Head of caudate nucleus (tissue), 42 donors: ENCODE measurements around the gene MNT.

Experiments
- DNase-seq, 42 donors: peaks; one replicate each; pipeline versions ENCODE4 v3.0.0 to v3.0.0-alpha.2; 2020 to 2021; ENCODE audit warnings: mixed read lengths in 7 of 42
- intact Hi-C: fragments of 100-400 bp; cut with DNase I; formaldehyde crosslinking; loops from one replicate; pipeline ENCODE4 v1.15.0; 2022

The MNT gene

DNA sequence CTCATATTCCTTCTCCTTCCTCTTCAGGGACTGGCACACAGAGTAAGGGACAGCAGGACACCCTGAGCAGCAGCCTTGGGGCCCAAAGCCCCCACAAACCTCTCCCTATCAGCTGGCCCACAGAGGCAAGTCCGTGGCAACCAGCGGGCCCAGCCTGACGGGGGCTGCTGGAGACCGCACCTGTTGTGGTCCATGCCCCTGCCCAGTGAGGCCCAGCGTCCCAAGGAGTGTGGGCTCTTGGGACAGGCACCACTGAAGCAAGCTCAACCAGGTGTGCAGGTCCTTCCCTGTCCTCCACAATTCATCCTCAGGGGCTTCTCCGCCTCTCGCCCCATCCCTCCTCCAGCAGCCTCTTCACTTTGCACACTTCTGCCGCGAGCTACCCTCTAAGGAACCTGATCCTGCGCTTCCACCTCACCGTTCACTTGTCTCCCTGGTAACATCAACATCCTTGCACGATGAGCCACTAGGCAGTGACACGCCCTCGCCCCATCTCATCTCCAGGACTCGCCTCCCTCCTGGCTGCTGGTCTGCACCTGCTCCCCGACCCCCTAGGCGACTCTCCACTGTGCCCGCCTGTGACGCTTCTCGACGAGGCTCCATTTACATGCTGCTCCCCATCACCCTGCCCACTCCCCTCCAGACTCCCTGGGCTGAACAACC, 12.7 kb downstream of the MNT start:
- peak in 33 of 42 donors; percentile 25 to 86 (median 59) for DNase-seq
- intact Hi-C loops, result no loop called here

DNA sequence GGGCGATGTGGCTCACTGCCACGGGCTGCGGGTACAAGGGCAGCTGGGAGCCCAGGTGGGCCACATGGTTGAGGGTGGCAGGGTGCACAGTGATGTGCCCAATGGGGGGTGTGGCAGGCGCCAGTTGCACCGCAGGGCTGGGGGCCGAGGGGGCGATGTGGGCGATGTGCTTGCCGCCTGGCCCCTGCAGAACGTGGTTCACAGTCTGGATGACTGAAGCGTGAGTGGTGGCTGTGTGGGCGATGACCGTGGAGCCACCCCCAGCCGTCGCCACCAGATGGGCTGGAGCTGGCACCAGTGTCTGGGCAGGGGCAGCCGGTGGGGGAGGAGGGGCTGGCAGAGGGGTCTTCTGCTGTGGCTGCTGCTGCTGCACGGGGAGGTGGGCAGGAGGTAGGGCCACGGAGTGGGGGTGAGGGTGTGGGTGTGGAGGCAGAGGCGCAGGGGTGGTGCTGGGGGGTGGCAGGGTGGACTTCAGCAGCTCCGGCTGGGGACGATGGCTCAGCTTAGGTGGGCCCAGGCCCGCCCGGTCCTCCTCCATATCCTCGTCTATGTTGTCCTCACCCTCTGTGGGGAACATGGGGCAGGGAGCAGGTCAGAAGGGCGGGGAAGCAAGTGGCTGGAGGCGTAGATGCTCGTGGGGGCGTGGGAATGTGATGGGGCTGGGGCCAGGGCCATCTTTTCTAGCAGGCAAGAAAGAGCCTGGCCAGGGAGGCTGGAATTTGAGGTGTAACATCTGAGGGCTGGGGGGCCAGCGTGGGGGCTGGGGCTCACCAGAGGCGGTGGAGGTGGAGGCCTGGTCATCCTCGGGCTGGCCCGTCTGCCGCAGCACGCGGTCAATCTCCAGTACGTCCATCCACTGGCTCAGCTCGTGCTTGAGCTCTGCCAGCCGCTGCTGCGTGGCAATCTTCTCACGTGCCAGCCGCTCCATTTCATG, 13.5 kb downstream of the MNT start:
- no peak for DNase-seq
- intact Hi-C loops, result no loop called here

DNA sequence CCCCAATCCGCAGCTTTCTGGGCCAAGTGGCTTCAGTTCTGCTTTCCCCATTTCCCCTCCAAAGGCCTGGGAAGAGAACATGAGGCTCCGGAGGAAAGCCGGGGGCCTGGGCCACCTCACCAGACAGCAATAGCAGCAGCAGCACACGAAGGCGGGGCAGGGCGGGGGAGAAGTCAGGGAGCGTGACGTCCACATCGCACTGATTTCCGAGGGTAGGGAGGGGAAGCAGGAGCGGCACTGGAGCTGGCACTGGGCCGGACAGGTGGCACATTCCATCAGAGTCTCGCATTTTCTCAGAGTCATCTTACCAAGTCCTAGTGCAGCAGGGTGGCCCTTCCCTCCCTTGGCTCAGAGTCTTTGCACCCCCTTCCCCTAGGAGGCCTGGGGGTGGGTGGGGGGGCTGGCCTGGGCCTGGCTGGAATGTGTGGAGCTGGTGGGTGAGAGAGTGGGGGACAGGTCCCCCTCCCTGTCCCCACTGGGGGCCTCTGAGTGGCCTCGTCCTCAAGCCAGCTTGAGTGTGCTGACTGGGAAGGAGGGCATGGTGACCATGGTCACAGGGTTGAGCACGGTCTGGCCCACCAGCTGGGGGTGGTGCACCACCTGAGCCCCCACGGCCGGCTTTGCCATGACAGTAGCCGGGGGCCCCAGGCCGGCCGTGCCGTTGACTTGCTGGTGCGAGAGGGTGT, 14.3 kb downstream of the MNT start:
- intact Hi-C loops, result no loop called here
- DNase-seq, result peak in 7 of 42 donors; percentile 32 to 64 (median 38)

DNA sequence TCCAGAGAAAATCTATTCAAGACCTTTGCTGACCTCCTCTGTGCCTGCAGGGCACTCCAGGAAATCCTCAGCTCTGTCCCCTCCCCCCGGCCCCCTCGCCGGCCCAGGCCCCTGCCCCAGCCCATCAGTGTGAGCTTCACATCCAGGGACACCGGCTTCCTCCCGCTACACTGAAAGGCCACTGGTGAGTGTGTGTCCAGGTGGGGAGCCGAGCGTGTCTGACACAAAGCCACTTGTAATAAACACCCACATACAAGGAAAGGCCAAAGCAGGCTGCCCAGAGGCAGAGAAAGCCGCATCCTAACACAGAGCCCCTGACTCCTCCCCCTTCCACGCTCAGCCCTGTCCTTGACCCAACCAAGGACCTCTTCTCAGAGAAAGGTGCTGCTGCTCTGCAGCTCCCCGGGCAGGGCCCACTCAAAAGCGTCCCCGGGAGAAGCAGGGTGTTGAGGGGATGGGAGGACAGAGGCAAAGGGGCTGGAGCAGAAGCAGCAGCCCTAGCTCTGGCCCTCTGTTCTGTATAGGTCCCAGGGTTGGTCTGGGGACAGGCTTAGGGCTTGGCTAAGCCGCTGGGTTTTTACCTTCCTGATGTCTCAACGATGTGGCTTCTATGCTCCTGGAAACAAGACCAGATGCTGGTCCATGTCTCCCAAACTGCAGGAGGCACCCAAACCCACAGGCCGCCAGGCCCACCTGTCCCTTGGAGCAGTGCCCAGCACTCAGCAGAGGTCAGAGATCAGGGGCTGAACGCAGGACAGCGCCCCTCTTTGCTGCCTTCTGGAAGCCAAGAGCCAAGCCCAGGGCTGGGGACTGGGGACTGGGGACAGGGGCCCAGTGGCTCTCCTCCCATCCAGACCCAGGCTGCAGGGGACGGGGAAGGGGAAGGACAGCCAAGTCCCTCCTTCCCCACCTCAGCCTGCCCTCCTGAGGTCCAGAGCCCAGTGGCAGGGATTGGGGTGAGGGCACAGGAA, 15.3 kb downstream of the MNT start:
- no peak for DNase-seq
- intact Hi-C loops, result loop anchor here (2.0 kb wide), 1 partner anchor 29 kb away; no protein-coding TSS in a partner anchor

DNA sequence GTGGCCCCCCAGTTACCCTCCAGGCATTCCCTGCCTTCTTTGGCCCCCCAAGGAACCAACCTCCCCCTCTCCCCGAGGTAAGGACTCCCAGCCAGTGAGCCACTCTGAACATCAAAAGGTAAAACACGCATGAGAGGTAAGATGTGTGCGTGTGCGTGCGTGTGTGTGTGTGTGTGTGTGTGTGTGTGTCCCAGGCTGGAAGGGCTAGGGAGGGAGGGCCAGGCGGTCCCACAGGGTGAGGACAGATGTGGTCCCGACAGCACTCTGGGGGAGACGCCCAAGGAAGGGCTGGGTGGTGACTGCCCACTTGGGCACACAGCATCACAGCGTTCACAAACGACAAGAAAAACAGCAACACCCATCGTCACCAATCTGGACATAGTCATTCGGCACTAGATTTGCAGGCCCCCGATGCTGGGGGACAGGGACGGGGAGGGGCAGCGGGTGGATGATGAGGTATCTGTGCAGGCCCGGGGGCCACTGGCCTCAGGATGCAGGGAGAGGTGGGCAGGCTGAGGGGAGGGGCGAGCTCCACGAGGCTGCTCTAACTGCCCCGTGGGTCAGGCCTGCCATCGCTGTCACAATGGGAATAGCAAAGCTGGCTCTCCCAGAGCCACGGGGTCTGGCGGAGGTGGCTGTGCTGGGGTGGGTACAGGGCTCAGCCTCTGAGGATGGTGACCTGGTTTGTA, 16.3 kb downstream of the MNT start:
- intact Hi-C loops, result loop anchor here (2.0 kb wide), 1 partner anchor 30 kb away; no protein-coding TSS in a partner anchor
- DNase-seq, result no peak

DNA sequence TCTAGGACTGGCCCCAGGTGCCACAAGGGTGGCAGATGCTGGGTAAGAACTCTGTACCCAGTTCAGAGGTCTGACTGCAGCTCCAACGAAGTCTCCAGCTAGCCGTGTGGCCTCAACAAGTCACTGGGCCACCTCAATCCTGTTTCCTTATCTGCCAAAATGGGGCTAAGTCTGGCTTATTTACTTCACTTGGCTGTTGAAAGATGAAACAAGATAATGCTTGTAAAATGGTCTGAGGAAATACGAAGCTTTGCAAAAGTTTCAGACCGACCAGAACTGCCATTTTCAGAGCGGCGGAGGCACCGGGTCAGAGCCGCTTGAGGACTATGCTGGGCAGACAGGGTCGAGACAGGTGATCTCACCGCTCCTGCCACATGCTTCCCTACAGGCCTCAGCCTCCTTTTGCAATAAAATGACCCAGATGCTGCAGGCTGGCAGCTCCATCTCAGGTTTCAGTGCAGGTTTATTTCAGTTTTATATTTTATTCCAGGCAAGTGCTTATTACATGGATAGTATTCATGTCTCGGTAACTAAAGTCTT, 17.2 kb downstream of the MNT start:
- no peak for DNase-seq
- intact Hi-C loops, result loop anchor here (2.0 kb wide), 1 partner anchor 31 kb away; no protein-coding TSS in a partner anchor

DNA sequence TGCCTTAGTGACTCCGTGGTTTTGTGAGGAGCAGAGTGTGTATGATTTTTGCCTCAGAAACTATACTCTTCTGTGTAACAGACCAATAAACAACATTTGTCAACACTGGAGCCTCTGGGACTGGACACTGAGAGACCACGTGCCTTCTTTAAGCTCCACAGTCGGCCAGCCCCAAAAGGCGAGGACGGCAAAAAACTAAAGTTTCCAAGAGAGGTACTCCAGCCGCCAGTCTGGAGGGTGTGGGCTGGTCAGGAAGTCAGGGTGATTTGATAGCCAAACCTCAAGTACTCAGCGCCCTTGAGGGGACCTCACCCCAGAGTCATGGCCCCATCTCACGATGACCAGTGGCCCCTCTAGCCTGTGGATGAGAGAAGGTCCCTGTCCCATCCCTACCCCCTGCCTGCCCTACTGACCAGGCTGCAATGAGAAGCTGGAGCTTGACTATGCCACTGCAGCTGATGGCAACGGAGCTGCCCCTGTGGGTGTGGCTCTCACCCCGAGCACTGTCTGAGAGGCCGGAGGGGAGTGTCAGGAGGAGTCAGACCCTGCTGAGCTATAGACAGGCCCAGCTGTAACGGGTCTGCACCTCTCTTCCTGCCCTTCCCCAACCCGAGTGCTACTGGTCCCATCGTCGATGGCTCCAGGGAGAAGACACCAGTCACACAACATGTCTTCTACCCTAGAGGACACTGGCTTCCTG, 19.8 kb downstream of the MNT start:
- DNase-seq, result no peak
- intact Hi-C loops, result no loop called here

DNA sequence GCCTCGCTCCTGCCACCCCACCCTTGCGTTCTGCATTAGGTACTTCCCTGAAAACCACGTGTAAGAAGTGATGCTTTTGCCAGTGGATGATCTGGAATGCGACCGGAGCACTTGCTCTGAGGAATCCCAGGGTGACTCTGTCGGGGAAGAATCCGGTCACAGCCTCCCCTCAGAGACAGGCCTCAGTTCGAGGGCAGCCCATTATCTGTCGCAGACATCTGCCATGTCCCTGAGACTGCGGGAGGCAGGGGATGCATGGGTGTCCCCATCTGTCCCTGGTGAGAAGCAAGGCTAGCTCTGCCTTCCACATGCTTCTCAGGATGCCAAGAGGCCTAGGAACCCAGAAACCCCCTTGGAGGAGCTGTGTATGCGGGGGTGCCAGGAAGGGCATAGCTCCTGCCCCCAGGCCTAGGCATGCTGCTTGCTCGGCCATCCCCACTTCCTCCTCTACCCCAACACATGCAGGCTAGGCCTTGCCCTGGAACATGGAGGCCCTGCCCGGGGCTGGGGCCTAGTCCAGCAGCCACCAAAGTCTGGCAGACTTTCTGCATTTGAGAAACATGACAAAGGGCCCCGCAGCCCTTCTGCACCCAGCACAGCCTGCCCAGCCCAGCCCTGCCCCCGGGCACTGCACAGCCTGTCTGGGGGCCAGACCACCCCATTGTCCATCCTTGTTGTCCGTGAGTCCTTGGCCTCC, 20.5 kb downstream of the MNT start:
- DNase-seq, result no peak
- intact Hi-C loops, result no loop called here

DNA sequence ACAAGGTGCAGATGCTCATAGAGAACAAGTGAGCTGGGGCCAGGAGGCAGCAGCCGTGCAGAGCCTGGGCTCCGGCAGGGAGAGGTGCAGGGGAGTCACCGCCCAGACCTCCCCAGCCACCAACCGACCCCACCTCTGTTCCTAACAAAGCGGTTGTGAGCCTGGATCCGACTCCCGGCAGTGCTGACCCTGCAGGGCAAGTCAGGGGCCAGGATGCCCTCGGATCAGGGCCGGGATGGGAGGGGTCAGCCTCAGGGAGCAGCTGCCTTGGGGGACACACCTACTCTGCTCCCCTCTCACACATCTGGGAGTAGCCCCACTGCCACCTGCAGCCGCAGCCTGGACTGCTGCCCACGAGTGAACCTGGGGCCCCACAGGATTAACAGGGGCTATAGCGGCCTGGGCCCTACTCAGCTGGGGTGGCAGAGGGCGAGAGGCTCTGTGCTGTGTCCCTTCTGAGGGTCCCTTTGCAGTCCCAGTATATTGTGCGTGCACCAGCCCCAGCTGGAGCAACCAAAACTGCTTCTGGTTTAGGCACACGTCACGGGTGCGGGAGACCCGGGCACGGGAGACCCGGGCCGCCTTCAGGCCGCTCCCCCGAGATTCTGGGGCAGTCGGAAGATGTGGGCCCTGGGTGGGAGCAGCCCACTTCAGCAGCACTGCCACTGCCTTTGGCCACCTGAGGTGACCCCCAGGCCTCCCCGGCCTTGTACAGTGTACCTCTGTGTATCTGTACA, 21.2 kb downstream of the MNT start:
- no peak for DNase-seq
- intact Hi-C loops, result no loop called here

DNA sequence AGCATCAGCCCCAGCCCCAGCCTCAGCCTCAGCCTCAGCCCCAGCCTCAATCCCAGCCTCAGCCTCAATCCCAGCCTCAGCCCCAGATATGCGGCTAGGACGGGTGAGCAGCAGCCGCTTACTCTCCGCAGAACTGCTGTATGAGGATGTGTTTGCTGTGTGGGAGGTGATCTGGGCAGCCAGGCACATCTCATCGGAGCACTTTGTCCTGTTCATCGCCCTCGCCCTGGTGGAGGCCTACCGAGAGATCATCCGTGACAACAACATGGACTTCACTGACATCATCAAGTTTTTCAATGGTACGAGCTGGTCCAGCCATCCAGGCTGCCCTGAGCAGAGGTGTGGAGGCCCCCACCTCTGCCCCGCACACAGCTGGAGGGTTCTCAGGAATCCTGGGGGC, 22.0 kb downstream of the MNT start:
- intact Hi-C loops, result no loop called here
- no peak for DNase-seq

DNA sequence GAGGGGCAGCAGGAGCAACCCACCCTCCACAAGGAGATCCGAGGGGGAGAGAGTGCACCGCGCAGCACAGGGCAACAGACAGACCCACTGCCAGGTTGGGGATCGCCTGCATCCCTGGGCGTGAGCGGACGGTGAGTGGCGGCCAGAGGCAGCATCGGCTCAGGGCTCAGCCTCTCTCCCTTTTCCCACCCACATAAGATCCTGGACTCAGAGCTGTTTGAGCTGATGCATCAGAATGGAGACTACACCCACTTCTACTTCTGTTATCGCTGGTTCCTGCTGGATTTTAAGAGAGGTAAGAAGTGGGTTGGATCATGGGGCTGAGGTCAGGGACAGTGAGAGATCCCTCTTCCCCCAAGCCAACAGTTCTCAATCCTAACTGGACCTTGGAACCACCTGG, 23.2 kb downstream of the MNT start:
- intact Hi-C loops, result no loop called here
- DNase-seq, result peak in 2 of 42 donors; percentile 37 to 52

DNA sequence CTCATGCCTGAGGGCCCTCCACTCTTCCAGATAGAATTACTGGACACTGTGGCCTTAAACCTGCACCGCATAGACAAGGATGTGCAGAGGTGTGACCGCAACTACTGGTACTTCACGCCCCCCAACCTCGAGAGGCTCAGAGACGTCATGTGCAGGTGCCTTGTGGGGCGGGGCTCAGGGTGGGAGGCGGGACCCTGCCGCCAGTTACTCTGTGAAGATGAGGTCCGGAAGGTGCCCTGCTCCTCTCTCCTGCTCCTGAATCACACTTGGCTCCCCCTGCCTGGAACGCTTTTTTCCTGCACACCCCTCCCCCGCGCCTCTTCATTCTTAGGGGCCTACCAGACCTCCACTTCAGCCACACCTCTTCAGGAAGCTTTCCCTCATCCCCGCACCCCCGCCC, 24.8 kb downstream of the MNT start:
- no peak for DNase-seq
- intact Hi-C loops, result no loop called here

DNA sequence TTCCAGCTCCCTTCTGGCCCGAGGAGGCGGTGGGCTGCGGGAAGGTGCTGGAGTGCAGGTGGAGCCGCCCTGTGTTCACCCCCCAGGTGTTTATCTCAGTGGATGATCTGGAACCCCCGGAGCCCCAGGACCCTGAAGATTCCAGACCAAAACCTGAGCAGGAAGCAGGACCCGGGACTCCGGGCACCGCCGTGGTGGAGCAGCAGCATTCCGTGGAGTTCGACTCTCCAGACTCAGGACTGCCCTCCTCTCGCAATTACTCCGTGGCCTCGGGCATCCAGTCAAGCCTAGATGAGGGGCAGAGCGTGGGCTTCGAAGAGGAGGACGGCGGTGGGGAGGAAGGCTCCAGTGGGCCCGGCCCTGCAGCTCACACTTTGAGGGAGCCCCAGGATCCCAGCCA, 25.5 kb downstream of the MNT start:
- intact Hi-C loops, result no loop called here
- DNase-seq, result no peak

DNA sequence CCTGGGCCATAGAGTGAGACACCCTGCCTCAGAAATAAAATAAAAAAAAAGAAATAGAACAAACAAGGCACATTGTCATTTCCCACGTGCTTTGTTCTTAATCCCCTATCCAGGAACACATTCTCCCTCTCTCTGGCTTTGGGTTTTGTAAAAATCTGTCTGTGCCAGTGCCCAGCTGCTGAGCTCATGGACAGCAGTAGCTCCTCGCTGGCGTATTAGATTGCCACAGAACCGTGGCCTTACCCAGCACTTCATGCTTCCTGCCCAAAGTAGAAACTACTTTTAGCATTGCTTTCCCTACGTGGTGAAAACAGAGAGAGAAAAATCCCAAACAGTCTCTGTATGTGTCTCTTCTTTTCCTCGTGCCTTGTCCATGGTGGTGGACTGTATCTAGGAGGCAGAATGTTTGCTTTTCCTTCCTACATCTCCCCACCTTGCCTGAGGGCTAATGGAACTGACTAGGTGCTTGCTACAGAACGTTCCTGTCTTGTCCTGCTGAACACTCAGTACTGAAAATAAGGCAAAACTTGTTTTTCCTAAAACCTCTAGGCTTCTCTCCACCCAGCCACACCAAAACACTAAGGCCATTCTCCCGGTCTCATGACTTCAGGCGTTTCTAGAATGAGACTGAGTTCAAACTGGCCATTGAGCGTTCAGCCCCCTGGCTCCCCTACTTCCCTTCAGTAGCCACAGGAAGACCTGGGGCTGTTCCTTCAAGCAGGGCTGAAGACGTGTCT, 26.1 kb downstream of the MNT start:
- no peak for DNase-seq
- intact Hi-C loops, result no loop called here

DNA sequence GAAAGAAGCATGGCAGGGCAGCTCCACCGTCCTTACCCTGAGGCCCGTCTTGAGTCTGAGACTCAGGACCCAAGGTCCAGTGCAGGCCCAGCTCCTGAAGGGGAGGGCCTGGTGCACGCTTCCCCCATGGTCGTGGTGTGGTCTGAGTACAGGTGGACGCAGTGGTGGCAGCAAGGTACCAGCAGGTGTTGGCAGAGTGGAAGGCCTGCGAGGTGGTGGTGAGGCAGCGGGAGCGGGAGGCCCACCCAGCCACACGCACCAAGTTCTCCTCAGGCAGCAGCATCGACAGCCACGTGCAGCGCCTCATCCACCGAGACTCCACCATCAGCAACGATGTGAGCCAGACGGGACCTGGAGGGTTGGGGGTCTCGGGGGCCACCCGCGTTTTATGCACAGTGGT, 27.7 kb downstream of the MNT start:
- no peak for DNase-seq
- intact Hi-C loops, result no loop called here
